ENCODE data around the gene SNRNP70. TPM values are rescaled to one million over a fixed set of nuclear protein-coding genes. Genes with fewer than 3 reads are reported as not detected.

The SNRNP70 gene
- polyA plus RNA-seq, 3 donors, result 27.4 to 360 (median 40.4) TPM

- H3K4me1 Mint-ChIP-seq, result peaks cover 41% of the 10 kb centered on the region
Observed at GRCh38 chr19:49118565-49119410, 33.5 kb downstream of the SNRNP70 start, which contains the start of gene C19orf73. TSS of gene C19orf73 (minus strand) at chr19:49119143. CDS start at chr19:49119022, 121 bp downstream.

More at GRCh38 chr19:49118565-49119410, 33.5 kb downstream of the SNRNP70 start, which contains the start of gene C19orf73:
- no peaks in the 10 kb centered on the region for H3K36me3 ChIP-seq (replicated peaks in 1 of 2; ENCODE audit: control insufficient read depth in 1 of 2, insufficient read depth in 2 of 2, low read length in 2 of 2)
- H3K79me2 ChIP-seq (ENCODE audit: insufficient read depth, low read length), result no peaks in the 10 kb centered on the region
- H4K20me1 ChIP-seq (ENCODE audit: insufficient read depth, low read length), result no peaks in the 10 kb centered on the region
- Mint-ChIP-seq H3K27me3 (ENCODE audit: low read depth in 3 of 3) (peaks cover 30 to 43% (median 35%) of the 10 kb centered on the region in 3 donors), H3K4me3 (peak within 1 kb of the TSS; percentile 75 to 89), H3K27ac (peak within 1 kb of the TSS; percentile 80 to 91 (median 85)), H3K36me3 (peaks cover 2 to 9% of the 10 kb centered on the region in 2 donors), H3K9me3 (peaks cover 3 to 20% (median 11%) of the 10 kb centered on the region in 7 donors)
- peak within 1 kb of the TSS; percentile 33 to 75 (median 63) for H3K4me3 ChIP-seq (replicated peaks in 1 of 3; ENCODE audit: low read depth in 2 of 3, low read length in 3 of 3)
- no peak for TF ChIP-seq CTCF (IDR thresholded peaks at IDR 0.05)
- H3K9ac ChIP-seq (ENCODE audit: insufficient read depth, low read length, poor library complexity, severe bottlenecking), result peak within 1 kb of the TSS; percentile 63
- peaks cover 37 to 55% of the 10 kb centered on the region in 2 donors for H3K4me1 ChIP-seq (ENCODE audit: control insufficient read depth in 1 of 2, insufficient read depth in 2 of 2, low read length in 2 of 2)
- H3K9me3 ChIP-seq (replicated peaks in 1 of 2; ENCODE audit: control insufficient read depth in 1 of 2, insufficient read depth in 1 of 2, low read length in 2 of 2), result no peaks in the 10 kb centered on the region
- peak within 1 kb of the TSS; percentile 80 to 83 for H3K27ac ChIP-seq (ENCODE audit: low read depth in 1 of 2, low read length in 2 of 2)
- H2AFZ ChIP-seq (ENCODE audit: insufficient read depth, low read depth, low read length, poor library complexity, severe bottlenecking), result peak within 1 kb of the TSS; percentile 84
- peak within 1 kb of the TSS; percentile 77 for H3K4me2 ChIP-seq (replicated peaks; ENCODE audit: extremely low read depth, low read length, poor library complexity, severe bottlenecking)
- under 1% methylated on average over 64 of the region's 85 CpGs for WGBS (ENCODE audit: insufficient coverage)
- intact Hi-C loops (cut with micrococcal nuclease), result no loop called here
- peak; percentile 89 to 94 (median 93) for DNase-seq
- peaks cover 15 to 25% of the 10 kb centered on the region in 2 donors for H3K27me3 ChIP-seq (ENCODE audit: control insufficient read depth in 2 of 2, insufficient read depth in 2 of 2, low read length in 2 of 2)

All from CD14-positive monocyte (primary cell).